ENCODE data around the gene PGA3.
"Not testable (repeated sequence)": the region's sequence is repeated elsewhere in the genome, so short reads cannot be mapped to it uniquely, and the experiment has no call there.

The PGA3 gene

GRCh38 chr11:61198361-61198760, 5.0 kb upstream of the PGA3 start:
- H3K27me3 ChIP-seq = no peaks in the 10 kb centered on the region

GRCh38 chr11:61198948-61199523, 4.3 kb upstream of the PGA3 start:
- no peak for TF ChIP-seq CTCF (IDR thresholded peaks at IDR 0.05; ENCODE audit: low read depth, low read length)
- no peaks in the 10 kb centered on the region for H3K36me3 ChIP-seq
- H3K4me3 ChIP-seq (ENCODE audit: low read depth, low read length) = no peak overlapping the region
- no peak for DNase-seq
- no peaks in the 10 kb centered on the region for H3K27me3 ChIP-seq
- H3K9me3 ChIP-seq = no peaks in the 10 kb centered on the region
- no peaks in the 10 kb centered on the region for H3K4me1 ChIP-seq

More at GRCh38 chr11:61198361-61198760, 5.0 kb upstream of the PGA3 start:
- no peaks in the 10 kb centered on the region for H3K9me3 ChIP-seq
- H3K36me3 ChIP-seq = no peaks in the 10 kb centered on the region
- H3K4me3 ChIP-seq (ENCODE audit: low read depth, low read length) = no peak overlapping the region
- DNase-seq = no peak
- H3K4me1 ChIP-seq = no peaks in the 10 kb centered on the region
- TF ChIP-seq CTCF (IDR thresholded peaks at IDR 0.05; ENCODE audit: low read depth, low read length) = no peak

- Histone ChIP-seq H3K4me3 (ENCODE audit: low read depth, low read length) (no peak overlapping the region), H3K9me3 (no peaks in the 10 kb centered on the region), H3K36me3 (no peaks in the 10 kb centered on the region), H3K27me3 (no peaks in the 10 kb centered on the region), H3K4me1 (no peaks in the 10 kb centered on the region)
- no peak for TF ChIP-seq CTCF (IDR thresholded peaks at IDR 0.05; ENCODE audit: low read depth, low read length)
- no peak for DNase-seq
Measured at GRCh38 chr11:61201476-61201875, 1.8 kb upstream of the PGA3 start.

GRCh38 chr11:61203873-61204272, 558 bp downstream of the PGA3 start:
- H3K9me3 ChIP-seq; H3K4me3 ChIP-seq (ENCODE audit: low read depth, low read length); H3K27me3 ChIP-seq; H3K4me1 ChIP-seq; DNase-seq; H3K36me3 ChIP-seq: not testable (repeated sequence)

- DNase-seq; H3K4me3 ChIP-seq (ENCODE audit: low read depth, low read length); H3K36me3 ChIP-seq; H3K9me3 ChIP-seq; H3K4me1 ChIP-seq; H3K27me3 ChIP-seq: not testable (repeated sequence)
Measured at GRCh38 chr11:61204502-61205059, 1.3 kb downstream of the PGA3 start.

- not testable (repeated sequence) for DNase-seq; H3K4me3 ChIP-seq (ENCODE audit: low read depth, low read length); H3K36me3 ChIP-seq; H3K4me1 ChIP-seq; H3K27me3 ChIP-seq; H3K9me3 ChIP-seq
Measured at GRCh38 chr11:61207636-61208310, 4.5 kb downstream of the PGA3 start.

- not testable (repeated sequence) for H3K27me3 ChIP-seq; DNase-seq; H3K4me1 ChIP-seq; H3K4me3 ChIP-seq (ENCODE audit: low read depth, low read length); H3K36me3 ChIP-seq; H3K9me3 ChIP-seq
Measured at GRCh38 chr11:61210629-61211028, 7.3 kb downstream of the PGA3 start.

GRCh38 chr11:61211327-61211952, 8.1 kb downstream of the PGA3 start:
- H3K27me3 ChIP-seq = not testable (repeated sequence)

GRCh38 chr11:61212202-61212601, 8.9 kb downstream of the PGA3 start:
- not testable (repeated sequence) for DNase-seq; H3K4me3 ChIP-seq (ENCODE audit: low read depth, low read length); H3K36me3 ChIP-seq; H3K4me1 ChIP-seq; H3K27me3 ChIP-seq; H3K9me3 ChIP-seq

More at GRCh38 chr11:61211327-61211952, 8.1 kb downstream of the PGA3 start:
- H3K4me3 ChIP-seq (ENCODE audit: low read depth, low read length); H3K36me3 ChIP-seq; DNase-seq; H3K9me3 ChIP-seq; H3K4me1 ChIP-seq: not testable (repeated sequence)

- H3K4me3 ChIP-seq (ENCODE audit: low read depth, low read length); H3K4me1 ChIP-seq; H3K36me3 ChIP-seq; H3K9me3 ChIP-seq; H3K27me3 ChIP-seq; DNase-seq: not testable (repeated sequence)
Measured at GRCh38 chr11:61213711-61214324, 10.5 kb downstream of the PGA3 start.

- not testable (repeated sequence) for H3K27me3 ChIP-seq; H3K36me3 ChIP-seq; DNase-seq; H3K4me1 ChIP-seq; H3K4me3 ChIP-seq (ENCODE audit: low read depth, low read length); H3K9me3 ChIP-seq
Measured at GRCh38 chr11:61218306-61218705, 15.0 kb downstream of the PGA3 start.

GRCh38 chr11:61219016-61219415, 15.7 kb downstream of the PGA3 start:
- not testable (repeated sequence) for H3K27me3 ChIP-seq, H3K9me3 ChIP-seq, DNase-seq

More at GRCh38 chr11:61219016-61219415, 15.7 kb downstream of the PGA3 start:
- not testable (repeated sequence) for H3K36me3 ChIP-seq; H3K4me3 ChIP-seq (ENCODE audit: low read depth, low read length); H3K4me1 ChIP-seq

Data from BE2C (cell line).